IMR-90 (cell line): ENCODE data around the gene SPATA2. TPM values are rescaled to one million over a fixed set of nuclear protein-coding genes. Genes with fewer than 3 reads are reported as not detected.
A peak's percentile ranks its signal among the peaks of the same experiment; 100 is the strongest.

Experiments
- ATAC-seq: fragments of 200-7000 bp; cut with Tn5 transposase; 2 replicates; pipeline ENCODE4 v1.9.1; 2020; ENCODE audit warnings: low read depth, mild to moderate bottlenecking, moderate library complexity
- BruUV-seq: library from RNA; stranded (reverse); fragments of 400-500 nt; replicated peaks from 2 replicates; lab custom pipeline; 2021; lab: Mats Ljungman, UMichigan
- CTCF ChIA-PET: fragments of 300-600 bp; formaldehyde crosslinking; extraction: SDS; loops from one replicate; lab custom pipeline; 2021; ENCODE audit warnings: antibody characterized with exemption; lab: Yijun Ruan, JAX
- POLR2A ChIA-PET: fragments of 300-600 bp; sonication (Branson Sonifier 250); formaldehyde crosslinking; loops from one replicate; lab custom pipeline; 2022; ENCODE audit warnings: antibody characterized with exemption; ENCODE audit not compliant: unreplicated experiment; lab: Charles Lee
- DNase-seq: peaks from one replicate; pipeline ENCODE4 v3.0.0; 2013
- H2AFZ ChIP-seq: replicated peaks from 2 replicates; pipeline ENCODE3; 2013; ENCODE audit warnings: low read length, mild to moderate bottlenecking; ENCODE audit not compliant: poor library complexity
- H2AK5ac ChIP-seq: 2 replicates; pipeline ENCODE4 v1.6.1; 2013; ENCODE audit warnings: low read depth, low read length, inconsistent platforms
- H2AK9ac ChIP-seq: replicated peaks from 2 replicates; pipeline ENCODE3; 2013; ENCODE audit warnings: mild to moderate bottlenecking, low read depth, low read length, moderate library complexity; ENCODE audit not compliant: poor library complexity
- H2BK120ac ChIP-seq: 2 replicates; pipeline ENCODE4 v1.6.1; 2013; ENCODE audit warnings: low read depth, low read length, inconsistent platforms
- H2BK15ac ChIP-seq: 3 replicates; pipeline ENCODE4 v1.6.1; 2013; ENCODE audit warnings: low read depth, low read length, inconsistent platforms
- H2BK20ac ChIP-seq: 2 replicates; pipeline ENCODE4 v1.6.1; 2013; ENCODE audit warnings: low read depth, mild to moderate bottlenecking, inconsistent platforms, low read length, moderate library complexity
- H2BK5ac ChIP-seq: 2 replicates; pipeline ENCODE4 v1.6.1; 2013; ENCODE audit warnings: mild to moderate bottlenecking, low read depth, low read length, inconsistent platforms; ENCODE audit not compliant: poor library complexity, severe bottlenecking
- H3K14ac ChIP-seq: replicated peaks from 2 replicates; pipeline ENCODE4 v1.6.1; 2013; ENCODE audit warnings: low read depth, low read length, inconsistent platforms
- H3K18ac ChIP-seq: 2 replicates; pipeline ENCODE4 v1.6.1; 2013; ENCODE audit warnings: low read depth, low read length, control low read depth
- H3K23ac ChIP-seq: 2 replicates; pipeline ENCODE4 v1.6.1; 2013; ENCODE audit warnings: low read depth, low read length, inconsistent platforms
- H3K27ac ChIP-seq: 2 replicates; pipeline ENCODE4 v1.5.1; 2013; ENCODE audit warnings: mild to moderate bottlenecking, control low read depth, low read length; ENCODE audit not compliant: insufficient read depth
- H3K27me3 ChIP-seq: 2 replicates; pipeline ENCODE4 v1.6.1; 2013; ENCODE audit warnings: low read length; ENCODE audit not compliant: control insufficient read depth, insufficient read depth
- H3K36me3 ChIP-seq: 2 replicates; pipeline ENCODE4 v1.6.1; 2013; ENCODE audit warnings: low read length, mixed read lengths; ENCODE audit not compliant: control insufficient read depth, insufficient read depth
- H3K4ac ChIP-seq: 2 replicates; pipeline ENCODE4 v1.6.1; 2013; ENCODE audit warnings: low read depth, low read length, inconsistent platforms
- H3K4me1 ChIP-seq: 2 replicates; pipeline ENCODE4 v1.6.1; 2013; ENCODE audit warnings: low read length, mixed read lengths; ENCODE audit not compliant: control insufficient read depth, insufficient read depth
- H3K4me2 ChIP-seq: 2 replicates; pipeline ENCODE4 v1.6.1; 2013; ENCODE audit warnings: low read depth, mild to moderate bottlenecking, control low read depth, low read length, moderate library complexity
- H3K4me3 ChIP-seq: 2 replicates; pipeline ENCODE4 v1.5.1; 2013; ENCODE audit warnings: low read depth, mild to moderate bottlenecking, control low read depth, low read length, moderate library complexity; ENCODE audit not compliant: insufficient read depth
- H3K56ac ChIP-seq: 2 replicates; pipeline ENCODE4 v1.6.1; 2013; ENCODE audit warnings: low read length, inconsistent platforms; ENCODE audit not compliant: insufficient read depth; ENCODE audit errors: extremely low read depth
- H3K79me1 ChIP-seq, 2 experiments: 2 replicates each; pipeline ENCODE4 v1.6.1; 2013; ENCODE audit warnings: low read length in 2 of 2, inconsistent platforms in 1 of 2, low read depth in 1 of 2
- H3K9ac ChIP-seq: 2 replicates; pipeline ENCODE4 v1.6.1; 2013; ENCODE audit warnings: low read depth, low read length, control low read depth
- H3K9me1 ChIP-seq: 2 replicates; pipeline ENCODE4 v1.6.1; 2013; ENCODE audit warnings: low read length, inconsistent platforms; ENCODE audit not compliant: insufficient read depth
- H3K9me3 ChIP-seq: 2 replicates; pipeline ENCODE4 v1.6.1; 2013; ENCODE audit warnings: low read length; ENCODE audit not compliant: control insufficient read depth, insufficient read depth
- H4K20me1 ChIP-seq: 2 replicates; pipeline ENCODE4 v1.6.1; 2013; ENCODE audit warnings: low read length, inconsistent platforms; ENCODE audit not compliant: insufficient read depth
- H4K5ac ChIP-seq: 2 replicates; pipeline ENCODE4 v1.6.1; 2013; ENCODE audit warnings: mild to moderate bottlenecking, low read depth, low read length, control low read depth
- H4K8ac ChIP-seq, 2 experiments: 2 replicates each; pipeline ENCODE4 v1.6.1; 2013; ENCODE audit warnings: low read depth in 2 of 2, low read length in 2 of 2, control low read depth in 1 of 2, inconsistent platforms in 1 of 2
- H4K91ac ChIP-seq: 2 replicates; pipeline ENCODE4 v1.6.1; 2013; ENCODE audit warnings: low read depth, low read length, inconsistent platforms; ENCODE audit not compliant: insufficient read depth
- BHLHE40 ChIP-seq: fragments of 150-350 bp; IDR thresholded peaks from 2 replicates; pipeline ENCODE4 v1.6.1; 2016; ENCODE audit warnings: mild to moderate bottlenecking, low read depth, low read length
- CEBPB ChIP-seq: IDR thresholded peaks from 2 replicates; pipeline ENCODE4 v1.6.1; 2012; ENCODE audit warnings: low read depth, low read length, improper control_type of control experiment
- CHD1 ChIP-seq: IDR thresholded peaks from 2 replicates; pipeline ENCODE4 v1.6.1; 2012; ENCODE audit warnings: low read depth, low read length, improper control_type of control experiment
- CTCF ChIP-seq: conservative IDR thresholded peaks from 2 replicates; pipeline ENCODE4 v1.5.1; 2012; ENCODE audit warnings: mild to moderate bottlenecking, low read depth, low read length, improper control_type of control experiment
- MXI1 ChIP-seq: IDR thresholded peaks from 2 replicates; pipeline ENCODE4 v1.6.1; 2012; ENCODE audit warnings: low read depth, mild to moderate bottlenecking, low read length, moderate library complexity, borderline replicate concordance
- POLR2A ChIP-seq: IDR thresholded peaks from 2 replicates; pipeline ENCODE4 v1.6.1; 2012; ENCODE audit warnings: mild to moderate bottlenecking, low read depth, low read length
- RFX5 ChIP-seq: IDR thresholded peaks from 2 replicates; pipeline ENCODE4 v1.8.0; 2012; ENCODE audit warnings: low read depth, mild to moderate bottlenecking, low read length, moderate library complexity
- USF2 ChIP-seq: fragments of 150-350 bp; IDR thresholded peaks from 2 replicates; pipeline ENCODE4 v1.6.1; 2017; ENCODE audit warnings: mild to moderate bottlenecking, antibody characterized with exemption, low read length, low read depth
- WGBS, 2 experiments: methylation state at CpG; one replicate each; pipeline versions ENCODE4 v1.1.5 to v1.1.7; 2013; ENCODE audit warnings: missing lambda C conversion rate in 2 of 2; ENCODE audit not compliant: insufficient read length in 1 of 2; ENCODE audit errors: extremely low coverage in 2 of 2; 5-methylcytosine and 5-hydroxymethylcytosine counted together
- dilution Hi-C: fragments of 300-500 bp; cut with HindIII; formaldehyde crosslinking; loops from one replicate; pipeline ENCODE4 v1.14.3; 2018; ENCODE audit warnings: low sequenced_read_pairs; ENCODE audit not compliant: unreplicated experiment
- in situ Hi-C: fragments of 300-500 bp; cut with MboI; formaldehyde crosslinking; loops from 3 replicates; pipeline ENCODE4 v1.14.3; 2019; ENCODE audit warnings: low sequenced_read_pairs, inconsistent platforms, mixed read lengths
- intact Hi-C: fragments of 100-400 bp; cut with micrococcal nuclease; formaldehyde crosslinking; loops from 2 replicates; pipeline ENCODE4 v1.10.0; 2022
- polyA plus RNA-seq, 3 experiments: library from polyadenylated mRNA; depleted of rRNA; stranded (reverse); fragments of >200 nt; gene quantifications; 2 replicates each; pipeline ENCODE4 v1.2.3, GENCODE V29; 2012; ENCODE audit warnings: low replicate concordance in 1 of 3
- total RNA-seq: library from RNA; depleted of rRNA; stranded (reverse); fragments of >200 nt; gene quantifications from 2 replicates; pipeline ENCODE4 v1.2.3, GENCODE V29; 2012

SPATA2 gene
- total and polyA plus RNA-seq, 2 of the 4 experiments (the other 2 are of a cell fraction) = 1.3 to 4.5 TPM

- peak; percentile 86 for DNase-seq
- H2BK5ac ChIP-seq = peak within 1 kb of the TSS; percentile 82
- dilution Hi-C loops = no loop called here
- H3K9me1 ChIP-seq = peaks cover 20% of the 10 kb centered on the region
- peak within 1 kb of the TSS; percentile 90; the same call in 2 of the 3 replicates for H2BK15ac ChIP-seq
- peak within 1 kb of the TSS; percentile 81 for H2BK20ac ChIP-seq
- POLR2A ChIA-PET = no interaction called here
- peaks cover 0 to 48% of the 10 kb centered on the region in 2 experiments; a peak in 3 of 4 replicates for H3K79me1 ChIP-seq
- intact Hi-C loops = no loop called here
- H3K4ac ChIP-seq = peak within 1 kb of the TSS; percentile 91
- in situ Hi-C loops = no loop called here
- H4K91ac ChIP-seq = peak within 1 kb of the TSS; percentile 64
- peak within 1 kb of the TSS; percentile 88 for H3K23ac ChIP-seq
- peak within 1 kb of the TSS; percentile 84 for H2AK5ac ChIP-seq
- H2AK9ac ChIP-seq = peak within 1 kb of the TSS; percentile 89
- H3K18ac ChIP-seq = peak within 1 kb of the TSS; percentile 28
- TF ChIP-seq MXI1 (peak; percentile 87), USF2 (peak; percentile 77), POLR2A (peak; percentile 86), BHLHE40 (peak; percentile 58; the same call in 1 of the 2 replicates), CEBPB (peak; percentile 72), CHD1 (no peak), CTCF (0 out of 2 replicates have a peak, but pooled peaks have one; percentile 6), RFX5 (no peak)
- H3K27ac ChIP-seq = peak within 1 kb of the TSS; percentile 87
- peak within 1 kb of the TSS; percentile 91 for H2AFZ ChIP-seq
- peak within 1 kb of the TSS; percentile 93 for H2BK120ac ChIP-seq
- peaks cover 5% of the 10 kb centered on the region for H3K36me3 ChIP-seq
- peak within 1 kb of the TSS; percentile 68 for H3K9ac ChIP-seq
- peaks cover 13% of the 10 kb centered on the region for H3K4me1 ChIP-seq
- H3K4me3 ChIP-seq = peak within 1 kb of the TSS; percentile 93
- peak; percentile 97 for ATAC-seq
- no peaks in the 10 kb centered on the region for H3K27me3 ChIP-seq
- H4K5ac ChIP-seq = peak within 1 kb of the TSS; percentile 90
- peaks cover 38% of the 10 kb centered on the region for H4K20me1 ChIP-seq
- H3K14ac ChIP-seq = peak within 1 kb of the TSS; percentile 87
- peak within 1 kb of the TSS; percentile 93 for H3K4me2 ChIP-seq
- no TSS peak for BruUV-seq
- 3% methylated on average over 24 of the region's 79 CpGs; no CpG with 5 or more reads in 1 of the 2 experiments for WGBS, 2 experiments
- CTCF ChIA-PET = interaction anchor here (1.2 kb wide), 1 partner anchor 135 kb away, joined by 3 read pairs; no protein-coding TSS in a partner anchor
- peak within 1 kb of the TSS; percentile 59 for H3K56ac ChIP-seq
- H3K9me3 ChIP-seq = no peaks in the 10 kb centered on the region
- peak within 1 kb of the TSS; percentile 96 to 98 for H4K8ac ChIP-seq
These were observed 21.1 kb upstream of the SPATA2 start, which contains the start of gene RNF114 for GRCh38 chr20:49936153-49937026. Gene RNF114, plus strand, starts transcription at chr20:49936397. Its CDS starts 16 bp downstream, at chr20:49936413.
